ENCODE results near the gene TSC2.

- TF ChIP-seq CTCF (conservative IDR thresholded peaks at IDR 0.05), result no peak
- no peak for TF ChIP-seq ZFX (IDR thresholded peaks at IDR 0.05)
These were observed 15.3 kb upstream of the TSC2 start for GRCh38 chr16:2032285-2033056.
